ENCODE data around the gene WDR26.

GRCh38 chr1:224390517-224390916 lies 44.1 kb downstream of the WDR26 start:
- TF ChIP-seq, protein P1, sequence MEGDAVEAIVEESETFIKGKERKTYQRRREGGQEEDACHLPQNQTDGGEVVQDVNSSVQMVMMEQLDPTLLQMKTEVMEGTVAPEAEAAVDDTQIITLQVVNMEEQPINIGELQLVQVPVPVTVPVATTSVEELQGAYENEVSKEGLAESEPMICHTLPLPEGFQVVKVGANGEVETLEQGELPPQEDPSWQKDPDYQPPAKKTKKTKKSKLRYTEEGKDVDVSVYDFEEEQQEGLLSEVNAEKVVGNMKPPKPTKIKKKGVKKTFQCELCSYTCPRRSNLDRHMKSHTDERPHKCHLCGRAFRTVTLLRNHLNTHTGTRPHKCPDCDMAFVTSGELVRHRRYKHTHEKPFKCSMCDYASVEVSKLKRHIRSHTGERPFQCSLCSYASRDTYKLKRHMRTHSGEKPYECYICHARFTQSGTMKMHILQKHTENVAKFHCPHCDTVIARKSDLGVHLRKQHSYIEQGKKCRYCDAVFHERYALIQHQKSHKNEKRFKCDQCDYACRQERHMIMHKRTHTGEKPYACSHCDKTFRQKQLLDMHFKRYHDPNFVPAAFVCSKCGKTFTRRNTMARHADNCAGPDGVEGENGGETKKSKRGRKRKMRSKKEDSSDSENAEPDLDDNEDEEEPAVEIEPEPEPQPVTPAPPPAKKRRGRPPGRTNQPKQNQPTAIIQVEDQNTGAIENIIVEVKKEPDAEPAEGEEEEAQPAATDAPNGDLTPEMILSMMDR (IDR thresholded peaks at IDR 0.05), result no peak
- TF ChIP-seq POLR2A (IDR thresholded peaks at IDR 0.05), result no peak

Measured in lower leg skin (tissue), 3 donors.